ENCODE data around the gene KRTAP5-6.
"Not testable (repeated sequence)": the region's sequence is repeated elsewhere in the genome, so short reads cannot be mapped to it uniquely, and the experiment has no call there.

The KRTAP5-6 gene

DNA sequence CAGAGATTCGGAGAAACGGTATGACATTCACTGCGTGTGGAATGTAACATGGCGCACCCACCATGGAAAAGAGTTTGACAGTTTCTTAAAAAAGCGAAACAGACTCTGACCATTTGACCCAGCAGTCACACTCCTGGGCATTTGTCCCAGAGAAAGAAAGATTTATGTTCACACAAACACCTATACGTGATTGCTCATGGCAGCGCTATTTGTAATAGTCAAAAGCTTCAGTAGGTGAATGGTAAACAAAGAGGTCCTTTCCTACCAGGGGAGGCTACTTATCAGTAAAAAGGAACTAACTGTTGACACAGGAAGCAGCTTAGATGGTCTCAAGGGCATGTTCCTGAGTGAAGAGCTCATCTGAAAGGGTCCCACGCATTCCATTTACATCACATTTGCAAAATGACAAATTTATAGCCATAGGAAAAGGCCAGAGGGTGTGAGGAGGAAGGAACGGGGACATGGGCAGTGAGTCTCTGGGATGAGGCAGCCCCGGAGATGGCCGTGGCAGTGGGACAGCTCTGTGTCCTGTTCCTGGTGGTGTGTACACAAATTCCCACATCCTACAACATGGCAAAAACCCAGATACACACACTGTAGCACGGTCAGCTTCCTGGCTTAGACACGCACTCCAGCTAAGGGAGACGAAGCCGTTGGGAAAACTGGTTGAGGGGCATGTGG lies 14.6 kb upstream of the KRTAP5-6 start:
- Histone ChIP-seq H3K9me2 (ENCODE audit: low read depth, low read length) (no peaks in the 10 kb centered on the region), H3K4me1 (ENCODE audit: insufficient read depth, low read length, severe bottlenecking) (no peaks in the 10 kb centered on the region), H3K9me3 (ENCODE audit: low read length) (0 out of 2 replicates have a peak, but pooled peaks cover 2% of the 10 kb centered on the region), H3K4me3 (ENCODE audit: low read depth, low read length, poor library complexity, severe bottlenecking) (no peak overlapping the region), H3F3A (ENCODE audit: insufficient read depth, low read length) (no peaks in the 10 kb centered on the region), H3K79me2 (ENCODE audit: insufficient read depth, low read length) (no peaks in the 10 kb centered on the region), H4K20me1 (ENCODE audit: insufficient read depth, low read length) (no peaks in the 10 kb centered on the region), H2AFZ (ENCODE audit: low read length) (no peak overlapping the region), H3K9ac (ENCODE audit: low read length) (no peak overlapping the region), H3K36me3 (ENCODE audit: insufficient read depth, low read length) (no peaks in the 10 kb centered on the region), H3K27ac (ENCODE audit: low read depth, low read length, poor library complexity, severe bottlenecking) (no peak overlapping the region), H3K27me3 (ENCODE audit: insufficient read depth, low read length) (no peaks in the 10 kb centered on the region; the same call in 1 of the 2 replicates), H3K4me2 (ENCODE audit: low read length) (no peak overlapping the region)
- TF ChIP-seq EZH2 (IDR thresholded peaks at IDR 0.05; ENCODE audit: borderline replicate concordance, low read length): no peak
- TF ChIP-seq, protein P1, sequence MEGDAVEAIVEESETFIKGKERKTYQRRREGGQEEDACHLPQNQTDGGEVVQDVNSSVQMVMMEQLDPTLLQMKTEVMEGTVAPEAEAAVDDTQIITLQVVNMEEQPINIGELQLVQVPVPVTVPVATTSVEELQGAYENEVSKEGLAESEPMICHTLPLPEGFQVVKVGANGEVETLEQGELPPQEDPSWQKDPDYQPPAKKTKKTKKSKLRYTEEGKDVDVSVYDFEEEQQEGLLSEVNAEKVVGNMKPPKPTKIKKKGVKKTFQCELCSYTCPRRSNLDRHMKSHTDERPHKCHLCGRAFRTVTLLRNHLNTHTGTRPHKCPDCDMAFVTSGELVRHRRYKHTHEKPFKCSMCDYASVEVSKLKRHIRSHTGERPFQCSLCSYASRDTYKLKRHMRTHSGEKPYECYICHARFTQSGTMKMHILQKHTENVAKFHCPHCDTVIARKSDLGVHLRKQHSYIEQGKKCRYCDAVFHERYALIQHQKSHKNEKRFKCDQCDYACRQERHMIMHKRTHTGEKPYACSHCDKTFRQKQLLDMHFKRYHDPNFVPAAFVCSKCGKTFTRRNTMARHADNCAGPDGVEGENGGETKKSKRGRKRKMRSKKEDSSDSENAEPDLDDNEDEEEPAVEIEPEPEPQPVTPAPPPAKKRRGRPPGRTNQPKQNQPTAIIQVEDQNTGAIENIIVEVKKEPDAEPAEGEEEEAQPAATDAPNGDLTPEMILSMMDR (IDR thresholded peaks at IDR 0.05; ENCODE audit: low read length): no peak

DNA sequence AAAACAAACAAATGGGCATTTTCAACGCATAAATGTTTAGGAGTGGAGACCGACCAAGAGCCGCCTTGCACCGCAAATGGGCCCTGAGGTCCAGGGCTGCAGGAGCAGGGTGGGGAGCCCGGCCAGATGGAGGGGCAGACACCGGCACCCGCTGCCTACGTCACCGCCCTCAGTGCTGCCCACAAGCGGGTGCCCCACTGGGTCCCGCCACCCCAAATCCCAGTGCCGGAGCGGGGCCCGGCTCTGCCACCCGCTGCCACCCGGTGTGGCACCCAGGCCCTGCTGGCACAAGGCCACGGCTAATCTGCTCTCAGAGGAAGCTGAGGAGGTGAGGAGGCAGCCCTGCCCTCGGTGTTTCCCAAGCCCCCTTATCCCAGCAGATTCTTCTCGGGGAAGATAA lies 13.8 kb upstream of the KRTAP5-6 start:
- H3K9me3 ChIP-seq (ENCODE audit: low read length); H3K9ac ChIP-seq (ENCODE audit: low read length); H3K4me3 ChIP-seq (ENCODE audit: low read depth, low read length, poor library complexity, severe bottlenecking); H3K4me2 ChIP-seq (ENCODE audit: low read length); H3K36me3 ChIP-seq (ENCODE audit: insufficient read depth, low read length); H2AFZ ChIP-seq (ENCODE audit: low read length); H3K27ac ChIP-seq (ENCODE audit: low read depth, low read length, poor library complexity, severe bottlenecking); H3F3A ChIP-seq (ENCODE audit: insufficient read depth, low read length); H3K4me1 ChIP-seq (ENCODE audit: insufficient read depth, low read length, severe bottlenecking); H4K20me1 ChIP-seq (ENCODE audit: insufficient read depth, low read length); H3K27me3 ChIP-seq (ENCODE audit: insufficient read depth, low read length); H3K79me2 ChIP-seq (ENCODE audit: insufficient read depth, low read length); H3K9me2 ChIP-seq (ENCODE audit: low read depth, low read length): not testable (repeated sequence)

DNA sequence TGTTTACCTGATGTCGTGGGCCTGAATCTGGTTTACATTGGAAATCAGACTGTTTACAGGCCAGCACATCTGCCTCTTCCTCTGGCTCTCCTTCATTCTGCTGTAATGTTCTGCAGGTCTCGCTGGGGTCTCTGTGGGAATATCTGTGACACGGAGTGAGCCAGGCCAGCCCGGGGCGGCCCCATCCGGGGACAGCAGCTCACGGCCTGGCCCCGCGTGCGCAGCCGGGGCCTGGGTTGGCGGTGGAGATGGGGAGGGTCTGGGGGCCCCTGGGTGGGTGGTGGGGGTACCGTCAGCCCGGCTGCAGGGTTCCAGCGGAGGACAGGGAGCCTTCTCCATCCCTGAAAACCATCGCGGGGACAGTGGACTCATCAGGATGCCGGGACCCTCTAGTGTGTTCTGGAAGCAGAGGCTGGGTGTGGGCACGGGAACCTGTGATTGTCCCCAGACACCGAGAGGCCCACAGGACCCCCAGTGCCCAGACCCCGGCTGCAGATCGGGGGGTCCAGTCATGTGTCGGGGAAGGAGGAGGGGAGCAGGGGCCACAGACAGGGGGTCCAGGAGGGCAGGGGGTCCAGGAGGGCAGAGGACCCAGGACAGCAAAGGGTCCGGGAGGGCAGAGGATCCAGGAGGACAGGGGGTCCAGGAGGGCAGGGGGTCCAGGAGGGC lies 13.0 kb upstream of the KRTAP5-6 start:
- H3K4me3 ChIP-seq (ENCODE audit: low read depth, low read length, poor library complexity, severe bottlenecking); H3K4me1 ChIP-seq (ENCODE audit: insufficient read depth, low read length, severe bottlenecking); H3K27ac ChIP-seq (ENCODE audit: low read depth, low read length, poor library complexity, severe bottlenecking); H3K79me2 ChIP-seq (ENCODE audit: insufficient read depth, low read length); H3K9me2 ChIP-seq (ENCODE audit: low read depth, low read length); H4K20me1 ChIP-seq (ENCODE audit: insufficient read depth, low read length); H2AFZ ChIP-seq (ENCODE audit: low read length); H3K9me3 ChIP-seq (ENCODE audit: low read length); H3F3A ChIP-seq (ENCODE audit: insufficient read depth, low read length); H3K4me2 ChIP-seq (ENCODE audit: low read length); H3K27me3 ChIP-seq (ENCODE audit: insufficient read depth, low read length); H3K36me3 ChIP-seq (ENCODE audit: insufficient read depth, low read length); H3K9ac ChIP-seq (ENCODE audit: low read length): not testable (repeated sequence)

DNA sequence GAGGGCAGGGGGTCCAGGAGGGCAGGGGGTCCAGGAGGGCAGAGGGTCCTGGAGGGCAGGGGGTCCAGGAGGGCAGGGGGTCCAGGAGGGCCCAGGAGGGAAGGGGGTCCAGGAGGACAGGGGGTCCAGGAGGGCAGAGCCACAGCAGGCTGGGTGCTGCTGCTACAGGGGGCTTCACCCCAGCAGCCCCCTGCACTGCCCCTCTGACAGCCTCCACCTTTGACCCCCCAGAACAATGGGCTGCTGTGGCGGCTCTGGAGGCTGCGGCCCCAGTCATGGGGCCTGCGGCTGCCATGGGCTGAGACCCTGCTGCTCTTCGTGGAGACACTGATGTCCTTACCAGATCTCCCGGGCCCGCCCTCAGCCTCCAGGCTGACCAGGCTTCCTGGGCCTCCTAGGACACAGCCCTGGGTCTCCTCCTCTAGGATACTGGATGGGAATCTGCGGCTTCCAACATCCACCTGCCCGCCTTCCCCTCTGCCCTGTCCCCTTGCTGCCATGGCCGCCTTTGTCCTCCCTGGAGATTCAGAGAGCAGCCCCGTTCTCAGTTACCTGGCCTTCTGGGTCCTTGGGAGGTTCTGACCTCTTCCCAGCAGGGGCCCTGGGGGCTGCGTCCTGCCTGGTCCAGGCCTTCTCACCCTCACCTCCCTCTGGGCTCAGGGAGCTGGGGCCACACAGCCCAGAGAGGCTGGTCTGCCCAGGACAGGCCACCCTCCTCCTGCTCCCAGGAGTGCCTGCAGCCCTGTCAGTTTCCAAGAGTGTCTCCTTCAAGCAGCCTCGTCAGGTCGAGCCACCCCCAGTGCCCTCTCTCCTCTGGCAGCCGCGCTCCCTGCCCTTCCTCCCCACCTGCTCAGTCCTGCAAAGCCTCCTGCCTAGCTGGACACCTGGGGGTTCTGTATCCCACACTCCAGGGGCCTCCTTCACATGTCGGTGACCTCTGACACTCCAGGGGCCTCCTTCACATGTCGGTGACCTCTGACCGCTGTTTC lies 11.8 kb upstream of the KRTAP5-6 start:
- H3K27ac ChIP-seq (ENCODE audit: low read depth, low read length, poor library complexity, severe bottlenecking); H4K20me1 ChIP-seq (ENCODE audit: insufficient read depth, low read length); H3K36me3 ChIP-seq (ENCODE audit: insufficient read depth, low read length); H3K4me1 ChIP-seq (ENCODE audit: insufficient read depth, low read length, severe bottlenecking); H3K4me2 ChIP-seq (ENCODE audit: low read length); H3K79me2 ChIP-seq (ENCODE audit: insufficient read depth, low read length); H2AFZ ChIP-seq (ENCODE audit: low read length); H3F3A ChIP-seq (ENCODE audit: insufficient read depth, low read length); H3K4me3 ChIP-seq (ENCODE audit: low read depth, low read length, poor library complexity, severe bottlenecking); H3K9me2 ChIP-seq (ENCODE audit: low read depth, low read length); H3K9ac ChIP-seq (ENCODE audit: low read length); H3K9me3 ChIP-seq (ENCODE audit: low read length); H3K27me3 ChIP-seq (ENCODE audit: insufficient read depth, low read length): not testable (repeated sequence)

DNA sequence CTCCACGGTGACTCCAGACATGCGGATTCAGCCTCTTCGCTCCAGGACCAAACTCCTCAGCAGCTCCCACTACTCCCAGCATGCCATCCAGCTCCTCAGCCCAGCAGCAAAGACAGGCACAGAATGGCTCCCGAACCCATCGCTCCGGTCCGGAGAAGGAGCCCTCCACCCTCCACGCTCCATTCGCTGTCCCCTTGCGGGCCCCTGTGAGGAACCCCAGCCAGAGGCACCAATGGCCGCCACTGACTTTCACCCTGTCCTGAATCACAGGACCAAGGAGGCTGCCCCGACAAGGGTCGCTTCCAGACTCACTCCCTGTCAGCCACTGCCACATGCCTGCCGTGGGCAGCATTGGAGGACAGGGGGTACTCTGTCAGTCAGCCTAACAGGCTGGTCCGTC lies 10.8 kb upstream of the KRTAP5-6 start:
- not testable (repeated sequence) for H4K20me1 ChIP-seq (ENCODE audit: insufficient read depth, low read length); H3F3A ChIP-seq (ENCODE audit: insufficient read depth, low read length); H3K27ac ChIP-seq (ENCODE audit: low read depth, low read length, poor library complexity, severe bottlenecking); H3K79me2 ChIP-seq (ENCODE audit: insufficient read depth, low read length); H3K4me1 ChIP-seq (ENCODE audit: insufficient read depth, low read length, severe bottlenecking); H3K9me2 ChIP-seq (ENCODE audit: low read depth, low read length); H3K4me3 ChIP-seq (ENCODE audit: low read depth, low read length, poor library complexity, severe bottlenecking); H2AFZ ChIP-seq (ENCODE audit: low read length); H3K4me2 ChIP-seq (ENCODE audit: low read length); H3K9ac ChIP-seq (ENCODE audit: low read length); H3K27me3 ChIP-seq (ENCODE audit: insufficient read depth, low read length); H3K9me3 ChIP-seq (ENCODE audit: low read length); H3K36me3 ChIP-seq (ENCODE audit: insufficient read depth, low read length)

DNA sequence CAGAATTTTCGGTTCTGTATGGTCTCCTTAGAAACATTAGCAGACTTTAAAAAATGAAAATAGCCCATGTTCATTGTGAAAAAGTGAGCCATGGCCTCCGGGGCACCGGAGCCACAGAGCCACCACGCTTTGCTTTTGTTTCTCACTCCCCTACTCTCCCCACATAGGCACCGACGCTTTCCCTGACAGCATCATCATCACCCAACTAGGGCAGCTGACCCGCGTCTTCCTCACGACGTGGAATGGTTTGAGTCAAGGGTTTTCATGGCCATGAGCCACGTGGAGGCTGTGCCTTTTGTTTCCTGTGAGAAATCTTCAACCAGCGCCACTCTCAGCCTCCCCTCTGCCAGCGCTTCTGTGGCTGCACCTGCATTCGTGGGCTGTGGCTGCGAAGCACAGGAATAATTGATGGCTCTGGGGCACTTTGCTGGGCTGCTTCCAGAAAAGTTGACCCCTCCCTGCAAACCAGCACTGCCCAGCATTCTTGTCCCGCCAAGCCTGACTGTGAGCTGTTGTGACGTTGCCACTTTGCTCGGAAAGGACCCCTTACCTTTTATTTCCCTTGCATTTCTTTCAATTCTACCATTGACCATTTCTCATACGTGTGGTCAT lies 8.6 kb upstream of the KRTAP5-6 start:
- H4K20me1 ChIP-seq (ENCODE audit: insufficient read depth, low read length); H3K9me3 ChIP-seq (ENCODE audit: low read length); H3K4me2 ChIP-seq (ENCODE audit: low read length); H2AFZ ChIP-seq (ENCODE audit: low read length); H3K36me3 ChIP-seq (ENCODE audit: insufficient read depth, low read length); H3K9me2 ChIP-seq (ENCODE audit: low read depth, low read length); H3K27me3 ChIP-seq (ENCODE audit: insufficient read depth, low read length); H3K4me1 ChIP-seq (ENCODE audit: insufficient read depth, low read length, severe bottlenecking); H3K9ac ChIP-seq (ENCODE audit: low read length); H3K4me3 ChIP-seq (ENCODE audit: low read depth, low read length, poor library complexity, severe bottlenecking); H3K27ac ChIP-seq (ENCODE audit: low read depth, low read length, poor library complexity, severe bottlenecking); H3K79me2 ChIP-seq (ENCODE audit: insufficient read depth, low read length); H3F3A ChIP-seq (ENCODE audit: insufficient read depth, low read length): not testable (repeated sequence)
